Heart left ventricle (tissue), 16 donors: ENCODE results near the gene IDH2. TPM values are rescaled to one million over a fixed set of nuclear protein-coding genes. Genes with fewer than 3 reads are reported as not detected.
A peak's percentile ranks its signal among the peaks of the same experiment; 100 is the strongest.

Experiments used
- ATAC-seq, 4 donors: fragments of 200-7000 bp; cut with Tn5 transposase; one replicate each; pipeline ENCODE4 v1.9.1; 2020 to 2022; ENCODE audit warnings: moderate library complexity in 4 of 4, mild to moderate bottlenecking in 3 of 4, moderate number of reproducible peaks in 1 of 4
- DNase-seq, 5 donors: peaks; one replicate each; pipeline ENCODE4 v3.0.0-alpha.2; 2020
- H3K27ac ChIP-seq, 12 donors: fragments of 200-600 bp; sonication (generic) in 4 of 12; one replicate each; pipeline versions ENCODE4 v1.5.0 to v1.8.0; 2016 to 2022; ENCODE audit warnings: mild to moderate bottlenecking in 2 of 12
- H3K27me3 ChIP-seq, 9 donors: fragments of 200-600 bp; sonication (generic) in 2 of 9; one replicate each; pipeline versions ENCODE4 v1.5.1 to v1.8.0; 2016 to 2022; ENCODE audit warnings: mild to moderate bottlenecking in 3 of 9
- H3K36me3 ChIP-seq, 9 donors: fragments of 200-600 bp; sonication (generic) in 2 of 9; one replicate each; pipeline versions ENCODE4 v1.5.0 to v1.8.0; 2018 to 2022; ENCODE audit warnings: mild to moderate bottlenecking in 2 of 9
- H3K4me1 ChIP-seq, 12 donors: fragments of 200-600 bp; sonication (generic) in 4 of 12; one replicate each; pipeline versions ENCODE4 v1.5.0 to v1.8.0; 2016 to 2022; ENCODE audit warnings: mild to moderate bottlenecking in 3 of 12
- H3K4me3 ChIP-seq, 12 donors: fragments of 200-600 bp; sonication (generic) in 4 of 12; one replicate each; pipeline versions ENCODE4 v1.5.0 to v1.8.0; 2017 to 2022; ENCODE audit warnings: mild to moderate bottlenecking in 9 of 12, moderate library complexity in 4 of 12
- H3K9me3 ChIP-seq, 12 donors: fragments of 200-600 bp; sonication (generic) in 4 of 12; one replicate each; pipeline versions ENCODE4 v1.5.0 to v1.8.0; 2016 to 2022; ENCODE audit warnings: mild to moderate bottlenecking in 1 of 12
- POLR2A ChIP-seq, 2 donors: fragments of 450-650 bp; IDR thresholded peaks; one replicate each; pipeline ENCODE4 v1.6.1; 2017; ENCODE audit warnings: antibody characterized with exemption in 2 of 2, mild to moderate bottlenecking in 2 of 2, moderate library complexity in 2 of 2
- WGBS, 4 donors: extraction: QIAGEN DNeasy Blood & Tissue Kit in 2 of 4; methylation state at CpG; one replicate each; pipeline versions ENCODE4 v1.1.5 to v1.1.7; 2013 to 2018; 5-methylcytosine and 5-hydroxymethylcytosine counted together
- intact Hi-C, 10 donors: fragments of 100-400 bp; cut with DNase I; formaldehyde crosslinking; loops; one replicate each; pipeline versions ENCODE4 v1.11.1 to v1.14.2; 2022
- polyA plus RNA-seq, 2 donors: library from polyadenylated mRNA; stranded (reverse); fragments of 200-250 nt; gene quantifications; one replicate each; pipeline ENCODE4 v1.2.3, GENCODE V29; 2013
- total RNA-seq, 9 donors: library from RNA; depleted of rRNA in 2 of 9; stranded (reverse); fragments of >200 nt in 2 of 9; fragmentation: NEBNext Ultra II Directional in 3 of 9; extraction: Animal tissue kit (Norgen Biotek cat#: 25700) in 3 of 9; gene quantifications; one replicate each; pipeline versions ENCODE4 v1.1.0 to v1.2.4, GENCODE V29; 2016 to 2023
- TF ChIP-seq, protein P1 (sequence below), 12 donors: fragments of 200-600 bp; sonication (generic) in 4 of 12; IDR thresholded peaks; one replicate each; pipeline versions ENCODE4 v1.5.0 to v1.8.0; 2018 to 2022; ENCODE audit warnings: antibody characterized with exemption in 12 of 12, mild to moderate bottlenecking in 5 of 12
- donor health status: ischemic (EF 13 %, LVEDD 7.1; RV severe dilation, severe dysfunction).
- donor health status: healthy with polysubstance abuse.
- donor health status: DM: no; HTN: yes; CAD: no.
- donor health status: DM: no; HTN: no; CAD: no.
- donor health status: ischemic (EF 25% LVEDD 6.9; RV normal size, moderate dysfunction).
- donor health status: ischemic (EF 25% LVEDD 5.7; RV mildly dilated, moderate dysfunction).
- donor health status: healthy.
- donor health status: DM: yes; HTN: yes; CAD: no.
- donor health status: ischemic (EF 35%, LVEDD 5.7; RV mildly dilated, moderate dysfunction).
- donor health status: nonischemic (EF 11% LVEDD 7.7; RV severe dilation, severe dysfunction).
- donor health status: DM: yes; HTN: yes; CAD: no.
- donor health status: PGD.
- donor health status: ischemic (EF 29% LVEDD 5.4; RV normal size, mild dysfunction).
- donor health status: nonischemic (EF 23%, LVEDD 6.1; RV moderate dilation, normal function).

IDH2 gene
- total and polyA plus RNA-seq, 11 donors: 366 to 1,258 (median 729) TPM

DNA sequence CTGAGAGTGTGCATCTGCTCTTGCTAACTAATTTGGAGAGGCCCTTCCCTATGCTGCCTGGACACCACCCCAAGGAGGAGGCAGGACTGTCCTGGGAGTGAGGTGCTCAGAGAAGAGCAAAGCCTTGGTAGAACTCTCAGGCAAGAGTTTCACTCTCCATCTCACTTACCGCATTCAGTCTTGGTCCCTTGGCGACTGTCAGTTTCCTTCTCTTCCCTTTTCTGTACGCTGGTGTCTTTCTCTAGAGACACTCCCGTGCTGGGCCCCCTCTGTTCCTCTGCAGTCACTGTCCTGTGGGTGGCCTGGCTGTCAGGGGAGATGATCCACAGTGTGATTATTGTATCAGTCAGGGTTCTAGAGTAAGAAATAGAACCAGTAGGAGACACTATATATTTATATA lies 44.0 kb downstream of the IDH2 start:
- Histone ChIP-seq H3K27ac (peak overlapping the region in 4 of 12 donors; percentile 5 to 90 (median 62)), H3K9me3 (no peaks in the 10 kb centered on the region), H3K4me3 (no peak overlapping the region), H3K27me3 (no peaks in the 10 kb centered on the region), H3K4me1 (peaks cover 0 to 74% (median 36%) of the 10 kb centered on the region in 12 donors), H3K36me3 (no peaks in the 10 kb centered on the region)
- DNase-seq (no peak), ATAC-seq (no peak)
- 74 to 88% (median 80%) methylated on average over 4 of the region's 4 CpGs for WGBS, 4 donors
- intact Hi-C loops: no loop called here
- TF ChIP-seq, protein P1, sequence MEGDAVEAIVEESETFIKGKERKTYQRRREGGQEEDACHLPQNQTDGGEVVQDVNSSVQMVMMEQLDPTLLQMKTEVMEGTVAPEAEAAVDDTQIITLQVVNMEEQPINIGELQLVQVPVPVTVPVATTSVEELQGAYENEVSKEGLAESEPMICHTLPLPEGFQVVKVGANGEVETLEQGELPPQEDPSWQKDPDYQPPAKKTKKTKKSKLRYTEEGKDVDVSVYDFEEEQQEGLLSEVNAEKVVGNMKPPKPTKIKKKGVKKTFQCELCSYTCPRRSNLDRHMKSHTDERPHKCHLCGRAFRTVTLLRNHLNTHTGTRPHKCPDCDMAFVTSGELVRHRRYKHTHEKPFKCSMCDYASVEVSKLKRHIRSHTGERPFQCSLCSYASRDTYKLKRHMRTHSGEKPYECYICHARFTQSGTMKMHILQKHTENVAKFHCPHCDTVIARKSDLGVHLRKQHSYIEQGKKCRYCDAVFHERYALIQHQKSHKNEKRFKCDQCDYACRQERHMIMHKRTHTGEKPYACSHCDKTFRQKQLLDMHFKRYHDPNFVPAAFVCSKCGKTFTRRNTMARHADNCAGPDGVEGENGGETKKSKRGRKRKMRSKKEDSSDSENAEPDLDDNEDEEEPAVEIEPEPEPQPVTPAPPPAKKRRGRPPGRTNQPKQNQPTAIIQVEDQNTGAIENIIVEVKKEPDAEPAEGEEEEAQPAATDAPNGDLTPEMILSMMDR (IDR thresholded peaks at IDR 0.05): no peak
- no peak for TF ChIP-seq POLR2A (IDR thresholded peaks at IDR 0.05)

DNA sequence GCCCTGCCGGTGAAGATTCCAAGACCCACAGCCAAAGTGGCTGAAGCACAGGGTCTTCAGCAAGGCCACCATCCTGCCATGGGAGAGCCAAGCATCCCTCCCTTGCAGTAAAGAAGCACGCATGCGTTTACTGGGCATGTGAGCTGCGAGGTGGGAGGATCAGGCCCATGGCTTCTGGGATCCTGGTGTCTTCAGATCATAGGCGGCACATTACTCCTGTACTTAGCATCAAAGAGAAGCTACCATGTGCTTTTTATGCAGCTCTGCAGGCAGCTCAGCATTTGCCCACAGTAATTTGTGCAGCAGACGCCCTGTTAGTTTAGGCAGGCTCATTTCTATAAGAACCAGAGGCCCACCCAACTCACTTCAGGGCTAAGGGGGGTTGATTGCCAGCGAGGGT lies 45.7 kb downstream of the IDH2 start:
- Histone ChIP-seq H3K27me3 (no peaks in the 10 kb centered on the region), H3K36me3 (no peaks in the 10 kb centered on the region), H3K9me3 (no peaks in the 10 kb centered on the region), H3K27ac (no peak overlapping the region), H3K4me1 (peaks cover 0 to 61% (median 18%) of the 10 kb centered on the region in 12 donors), H3K4me3 (no peak overlapping the region)
- TF ChIP-seq POLR2A (IDR thresholded peaks at IDR 0.05): no peak
- TF ChIP-seq, protein P1 (IDR thresholded peaks at IDR 0.05): no peak
- 90 to 96% (median 95%) methylated on average over 6 to 7 of the region's 7 CpGs for WGBS, 4 donors
- DNase-seq (no peak), ATAC-seq (no peak)
- intact Hi-C loops: no loop called here

DNA sequence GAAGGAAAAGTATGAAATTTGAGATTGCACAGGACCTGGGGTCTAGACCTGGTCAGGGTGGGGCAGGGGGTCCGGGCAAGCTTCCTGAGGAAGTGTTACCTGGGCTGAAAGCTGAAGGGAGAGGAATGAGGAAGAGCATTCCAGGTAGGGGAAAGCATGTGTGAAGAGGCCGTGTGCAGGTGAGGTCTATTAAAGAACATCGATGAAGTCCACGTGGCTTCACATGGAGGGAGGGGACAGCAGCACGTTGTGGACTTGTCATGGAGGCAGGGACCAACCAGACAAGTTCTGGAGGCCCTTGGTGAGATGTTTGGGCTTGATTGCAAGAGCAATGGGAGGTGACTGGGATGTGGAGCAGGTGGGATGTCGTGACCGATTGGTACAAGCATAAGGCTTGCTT lies 47.1 kb downstream of the IDH2 start:
- WGBS, 4 donors: 91 to 93% (median 92%) methylated on average over 7 of the region's 7 CpGs
- intact Hi-C loops: no loop called here
- no peak for ATAC-seq
- H3K27me3 ChIP-seq: no peaks in the 10 kb centered on the region
- H3K4me3 ChIP-seq: no peak overlapping the region
- H3K27ac ChIP-seq: no peak overlapping the region
- H3K4me1 ChIP-seq: peaks cover 0 to 47% (median 14%) of the 10 kb centered on the region in 12 donors
- DNase-seq: no peak
- no peak for TF ChIP-seq POLR2A (IDR thresholded peaks at IDR 0.05)
- TF ChIP-seq, protein P1 (IDR thresholded peaks at IDR 0.05): no peak
- no peaks in the 10 kb centered on the region for H3K9me3 ChIP-seq
- no peaks in the 10 kb centered on the region for H3K36me3 ChIP-seq

DNA sequence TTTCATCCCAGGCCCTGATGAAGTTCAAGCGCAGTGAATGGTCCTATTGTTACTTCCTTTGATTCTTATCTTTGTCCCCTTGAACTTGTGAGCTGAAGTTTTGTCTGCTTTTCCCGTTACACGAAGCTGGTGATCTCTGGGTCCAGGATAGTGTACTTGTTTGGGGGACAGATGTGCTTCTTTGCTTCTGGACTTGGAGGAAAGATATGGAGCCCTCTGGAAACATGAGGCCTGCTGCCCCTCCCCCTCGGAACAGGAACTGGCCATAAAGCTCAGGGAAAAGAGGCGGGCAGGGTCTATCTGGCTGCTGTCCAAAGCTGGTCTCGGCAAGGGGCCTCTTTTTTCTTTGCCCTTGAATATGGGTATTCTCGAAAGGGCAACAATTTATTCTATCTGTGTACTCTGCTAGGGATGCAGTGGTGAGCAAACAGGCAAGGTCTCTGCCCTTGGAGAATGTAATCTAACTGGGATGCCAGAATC lies 47.6 kb downstream of the IDH2 start:
- ATAC-seq (no peak), DNase-seq (no peak)
- Histone ChIP-seq H3K27ac (peak overlapping the region in 5 of 12 donors; percentile 5 to 32 (median 17)), H3K4me3 (no peak overlapping the region), H3K4me1 (peaks cover 0 to 42% (median 11%) of the 10 kb centered on the region in 12 donors), H3K36me3 (no peaks in the 10 kb centered on the region), H3K9me3 (no peaks in the 10 kb centered on the region), H3K27me3 (no peaks in the 10 kb centered on the region)
- 53 to 62% (median 58%) methylated on average over 7 of the region's 7 CpGs for WGBS, 4 donors
- intact Hi-C loops: no loop called here
- TF ChIP-seq, protein P1 (IDR thresholded peaks at IDR 0.05): no peak
- TF ChIP-seq POLR2A (IDR thresholded peaks at IDR 0.05): no peak
